LNCaP clone FGC (cell line): ENCODE results near the gene CACNA1S.

ENCODE experiments used
- DNase-seq: peaks from one replicate; pipeline ENCODE4 v3.0.0-alpha.2; 2011; ENCODE audit warnings: low read depth
- H3K4me3 ChIP-seq: 2 replicates; pipeline ENCODE4 v1.5.1; 2011; ENCODE audit warnings: mild to moderate bottlenecking, low read depth, low read length, control low read depth
- CTCF ChIP-seq: IDR thresholded peaks from 2 replicates; pipeline ENCODE4 v1.5.1; 2012; ENCODE audit warnings: mild to moderate bottlenecking; ENCODE audit not compliant: control insufficient read depth, insufficient read depth; ENCODE audit errors: extremely low read depth

The CACNA1S gene

GRCh38 chr1:201022820-201023516 lies 89.3 kb downstream of the CACNA1S start:
- TF ChIP-seq CTCF, result no peak
- no peak overlapping the region for H3K4me3 ChIP-seq
- no peak for DNase-seq

GRCh38 chr1:201022493-201022819 lies 89.8 kb downstream of the CACNA1S start:
- H3K4me3 ChIP-seq, result no peak overlapping the region
- TF ChIP-seq CTCF, result no peak
- DNase-seq, result no peak

- no peak overlapping the region for H3K4me3 ChIP-seq
- no peak for DNase-seq
- no peak for TF ChIP-seq CTCF
Observed at GRCh38 chr1:201021630-201022492, 90.4 kb downstream of the CACNA1S start.

- no peak overlapping the region for H3K4me3 ChIP-seq
- no peak for TF ChIP-seq CTCF
Observed at GRCh38 chr1:201020721-201021629, 91.3 kb downstream of the CACNA1S start.

GRCh38 chr1:201020040-201020591 lies 92.1 kb downstream of the CACNA1S start:
- no peak for DNase-seq
- no peak for TF ChIP-seq CTCF
- H3K4me3 ChIP-seq, result no peak overlapping the region

More at GRCh38 chr1:201020721-201021629, 91.3 kb downstream of the CACNA1S start:
- DNase-seq, result no peak

- TF ChIP-seq CTCF, result no peak
- no peak overlapping the region for H3K4me3 ChIP-seq
- no peak for DNase-seq
Observed at GRCh38 chr1:201019321-201019977, 92.8 kb downstream of the CACNA1S start.
